ENCODE results near the gene RARRES2. TPM values are rescaled to one million over a fixed set of nuclear protein-coding genes. Genes with fewer than 3 reads are reported as not detected.

RARRES2 gene
- total and polyA plus RNA-seq, 8 donors, result 133 to 233 (median 172) TPM

- no peaks in the 10 kb centered on the region for H3K27me3 ChIP-seq
- peak overlapping the region in 1 of 2 donors; percentile 96 for H3K27ac ChIP-seq
- H3K36me3 ChIP-seq, result peaks cover 0 to 41% of the 10 kb centered on the region in 2 donors
- H3K4me1 ChIP-seq, result peaks cover 18 to 46% of the 10 kb centered on the region in 2 donors
- DNase-seq (no peak), ATAC-seq (no peak)
- no peaks in the 10 kb centered on the region for H3K9me3 ChIP-seq
- no peak overlapping the region for H3K4me3 ChIP-seq
- TF ChIP-seq, protein P1, sequence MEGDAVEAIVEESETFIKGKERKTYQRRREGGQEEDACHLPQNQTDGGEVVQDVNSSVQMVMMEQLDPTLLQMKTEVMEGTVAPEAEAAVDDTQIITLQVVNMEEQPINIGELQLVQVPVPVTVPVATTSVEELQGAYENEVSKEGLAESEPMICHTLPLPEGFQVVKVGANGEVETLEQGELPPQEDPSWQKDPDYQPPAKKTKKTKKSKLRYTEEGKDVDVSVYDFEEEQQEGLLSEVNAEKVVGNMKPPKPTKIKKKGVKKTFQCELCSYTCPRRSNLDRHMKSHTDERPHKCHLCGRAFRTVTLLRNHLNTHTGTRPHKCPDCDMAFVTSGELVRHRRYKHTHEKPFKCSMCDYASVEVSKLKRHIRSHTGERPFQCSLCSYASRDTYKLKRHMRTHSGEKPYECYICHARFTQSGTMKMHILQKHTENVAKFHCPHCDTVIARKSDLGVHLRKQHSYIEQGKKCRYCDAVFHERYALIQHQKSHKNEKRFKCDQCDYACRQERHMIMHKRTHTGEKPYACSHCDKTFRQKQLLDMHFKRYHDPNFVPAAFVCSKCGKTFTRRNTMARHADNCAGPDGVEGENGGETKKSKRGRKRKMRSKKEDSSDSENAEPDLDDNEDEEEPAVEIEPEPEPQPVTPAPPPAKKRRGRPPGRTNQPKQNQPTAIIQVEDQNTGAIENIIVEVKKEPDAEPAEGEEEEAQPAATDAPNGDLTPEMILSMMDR (IDR thresholded peaks at IDR 0.05), result no peak
- intact Hi-C loops (cut with DNase I), result no loop called here
These were observed 29.9 kb upstream of the RARRES2 start for GRCh38 chr7:150371131-150371995.

- Histone ChIP-seq H3K4me1 (peaks cover 18 to 46% of the 10 kb centered on the region in 2 donors), H3K36me3 (peaks cover 0 to 41% of the 10 kb centered on the region in 2 donors), H3K27ac (peak overlapping the region in 1 of 2 donors; percentile 96), H3K9me3 (no peaks in the 10 kb centered on the region), H3K27me3 (no peaks in the 10 kb centered on the region), H3K4me3 (no peak overlapping the region)
- no peak for DNase-seq
- ATAC-seq, result no peak
- intact Hi-C loops (cut with DNase I), result no loop called here
- TF ChIP-seq, protein P1 (IDR thresholded peaks at IDR 0.05), result no peak
These were observed 29.2 kb upstream of the RARRES2 start for GRCh38 chr7:150370612-150371071.

GRCh38 chr7:150369748-150370501 lies 28.5 kb upstream of the RARRES2 start:
- Histone ChIP-seq H3K27me3 (no peaks in the 10 kb centered on the region), H3K9me3 (no peaks in the 10 kb centered on the region), H3K4me3 (peak overlapping the region; percentile 88 to 92), H3K36me3 (peaks cover 0 to 41% of the 10 kb centered on the region in 2 donors), H3K4me1 (peaks cover 18 to 46% of the 10 kb centered on the region in 2 donors), H3K27ac (peak overlapping the region; percentile 96)
- peak; percentile 23 for ATAC-seq
- TF ChIP-seq, protein P1 (IDR thresholded peaks at IDR 0.05), result no peak
- DNase-seq, result no peak
- intact Hi-C loops (cut with DNase I), result no loop called here

GRCh38 chr7:150368884-150369747 lies 27.7 kb upstream of the RARRES2 start:
- intact Hi-C loops (cut with DNase I), result no loop called here
- Histone ChIP-seq H3K4me3 (peak overlapping the region; percentile 88 to 92), H3K4me1 (peaks cover 18 to 51% of the 10 kb centered on the region in 2 donors), H3K9me3 (no peaks in the 10 kb centered on the region), H3K27ac (peak overlapping the region; percentile 96), H3K36me3 (peaks cover 0 to 36% of the 10 kb centered on the region in 2 donors), H3K27me3 (no peaks in the 10 kb centered on the region)
- peak in 3 of 4 donors; percentile 72 to 92 (median 75) for DNase-seq
- TF ChIP-seq, protein P1 (IDR thresholded peaks at IDR 0.05), result no peak
- peak; percentile 58 for ATAC-seq
